ENCODE results near the gene KRT35. TPM values are rescaled to one million over a fixed set of nuclear protein-coding genes. Genes with fewer than 3 reads are reported as not detected.

Gene KRT35
- total and polyA plus RNA-seq, 10 of the 15 experiments (the other 5 are each of a cell fraction or from before 2014, with no cell fraction given), result not detected

DNA sequence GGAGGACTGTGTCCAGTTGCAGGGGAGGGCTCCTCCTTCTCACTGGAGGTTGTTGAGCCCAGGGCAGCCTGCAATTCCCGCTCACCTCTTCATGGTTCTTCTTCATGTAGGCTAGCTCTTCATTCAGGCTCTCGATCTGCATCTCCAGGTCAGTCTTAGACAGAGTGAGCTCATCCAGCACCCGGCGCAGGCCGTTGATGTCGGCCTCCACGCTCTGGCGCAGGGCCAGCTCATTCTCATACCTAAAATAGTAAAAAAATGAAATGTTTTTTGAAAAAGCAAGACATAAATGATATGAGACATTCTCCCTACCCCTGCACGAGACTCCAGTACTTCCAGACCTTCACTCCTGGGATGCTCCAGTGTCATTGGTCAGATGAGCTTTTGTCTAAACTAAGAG, 22.3 kb upstream of the KRT35 start:
- Histone ChIP-seq H4K20me1 (ENCODE audit: control insufficient read depth, insufficient read depth) (no peaks in the 10 kb centered on the region), H3K36me3 (ENCODE audit: control insufficient read depth in 2 of 2, insufficient read depth in 2 of 2, low read length in 1 of 2) (no peaks in the 10 kb centered on the region), H2AFZ (ENCODE audit: control insufficient read depth, low read depth, low read length) (no peak overlapping the region), H3K27me3 (replicated peaks in 1 of 2; ENCODE audit: control insufficient read depth in 2 of 2, insufficient read depth in 2 of 2, low read length in 1 of 2) (peaks cover 0 to 4% of the 10 kb centered on the region in 2 experiments; a peak in 2 of 4 replicates), H3K4me2 (ENCODE audit: control insufficient read depth, insufficient read depth) (no peak overlapping the region), H3K4me1 (ENCODE audit: control insufficient read depth, insufficient read depth, low read length) (no peaks in the 10 kb centered on the region), H3K9ac (ENCODE audit: control insufficient read depth, insufficient read depth, low read length) (no peak overlapping the region), H3K9me3 (replicated peaks; ENCODE audit: control insufficient read depth, insufficient read depth, low read length) (no peaks in the 10 kb centered on the region), H3K79me2 (ENCODE audit: control insufficient read depth, insufficient read depth, low read length) (no peaks in the 10 kb centered on the region), H3K27ac (ENCODE audit: control insufficient read depth, insufficient read depth) (no peak overlapping the region), H3K4me3 (no peak overlapping the region)
- RAD21 ChIA-PET (ENCODE audit: unreplicated experiment), result no interaction called here
- no peak for TF ChIP-seq CBX3 (IDR thresholded peaks at IDR 0.05; ENCODE audit: borderline replicate concordance, low read depth)
- no peak for TF ChIP-seq ZNF384 (IDR thresholded peaks at IDR 0.05; ENCODE audit: borderline replicate concordance, low read depth, low read length)
- TF ChIP-seq, protein P1, sequence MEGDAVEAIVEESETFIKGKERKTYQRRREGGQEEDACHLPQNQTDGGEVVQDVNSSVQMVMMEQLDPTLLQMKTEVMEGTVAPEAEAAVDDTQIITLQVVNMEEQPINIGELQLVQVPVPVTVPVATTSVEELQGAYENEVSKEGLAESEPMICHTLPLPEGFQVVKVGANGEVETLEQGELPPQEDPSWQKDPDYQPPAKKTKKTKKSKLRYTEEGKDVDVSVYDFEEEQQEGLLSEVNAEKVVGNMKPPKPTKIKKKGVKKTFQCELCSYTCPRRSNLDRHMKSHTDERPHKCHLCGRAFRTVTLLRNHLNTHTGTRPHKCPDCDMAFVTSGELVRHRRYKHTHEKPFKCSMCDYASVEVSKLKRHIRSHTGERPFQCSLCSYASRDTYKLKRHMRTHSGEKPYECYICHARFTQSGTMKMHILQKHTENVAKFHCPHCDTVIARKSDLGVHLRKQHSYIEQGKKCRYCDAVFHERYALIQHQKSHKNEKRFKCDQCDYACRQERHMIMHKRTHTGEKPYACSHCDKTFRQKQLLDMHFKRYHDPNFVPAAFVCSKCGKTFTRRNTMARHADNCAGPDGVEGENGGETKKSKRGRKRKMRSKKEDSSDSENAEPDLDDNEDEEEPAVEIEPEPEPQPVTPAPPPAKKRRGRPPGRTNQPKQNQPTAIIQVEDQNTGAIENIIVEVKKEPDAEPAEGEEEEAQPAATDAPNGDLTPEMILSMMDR (IDR thresholded peaks at IDR 0.05 in 2 of 3, conservative IDR thresholded peaks at IDR 0.05 in 1 of 3; ENCODE audit: control insufficient read depth in 2 of 3, extremely low read depth in 1 of 3, insufficient read depth in 1 of 3, low read depth in 3 of 3, low read length in 3 of 3), result no peak
- TF ChIP-seq, protein P2, sequence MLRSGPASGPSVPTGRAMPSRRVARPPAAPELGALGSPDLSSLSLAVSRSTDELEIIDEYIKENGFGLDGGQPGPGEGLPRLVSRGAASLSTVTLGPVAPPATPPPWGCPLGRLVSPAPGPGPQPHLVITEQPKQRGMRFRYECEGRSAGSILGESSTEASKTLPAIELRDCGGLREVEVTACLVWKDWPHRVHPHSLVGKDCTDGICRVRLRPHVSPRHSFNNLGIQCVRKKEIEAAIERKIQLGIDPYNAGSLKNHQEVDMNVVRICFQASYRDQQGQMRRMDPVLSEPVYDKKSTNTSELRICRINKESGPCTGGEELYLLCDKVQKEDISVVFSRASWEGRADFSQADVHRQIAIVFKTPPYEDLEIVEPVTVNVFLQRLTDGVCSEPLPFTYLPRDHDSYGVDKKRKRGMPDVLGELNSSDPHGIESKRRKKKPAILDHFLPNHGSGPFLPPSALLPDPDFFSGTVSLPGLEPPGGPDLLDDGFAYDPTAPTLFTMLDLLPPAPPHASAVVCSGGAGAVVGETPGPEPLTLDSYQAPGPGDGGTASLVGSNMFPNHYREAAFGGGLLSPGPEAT (IDR thresholded peaks at IDR 0.05; ENCODE audit: low read depth), result no peak
- no peak for TF ChIP-seq BACH1 (IDR thresholded peaks at IDR 0.05; ENCODE audit: borderline replicate concordance)
- TF ChIP-seq TCF3 (IDR thresholded peaks at IDR 0.05; ENCODE audit: borderline replicate concordance, insufficient read depth, low read depth, low read length), result no peak
- no peak for TF ChIP-seq ZNF24 (IDR thresholded peaks at IDR 0.05)
- no peak for TF ChIP-seq CREM (IDR thresholded peaks at IDR 0.05; ENCODE audit: low read depth)
- TF ChIP-seq, protein P3, sequence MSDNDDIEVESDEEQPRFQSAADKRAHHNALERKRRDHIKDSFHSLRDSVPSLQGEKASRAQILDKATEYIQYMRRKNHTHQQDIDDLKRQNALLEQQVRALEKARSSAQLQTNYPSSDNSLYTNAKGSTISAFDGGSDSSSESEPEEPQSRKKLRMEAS (IDR thresholded peaks at IDR 0.05; ENCODE audit: low read depth, low read length), result no peak
- TF ChIP-seq, protein P4, sequence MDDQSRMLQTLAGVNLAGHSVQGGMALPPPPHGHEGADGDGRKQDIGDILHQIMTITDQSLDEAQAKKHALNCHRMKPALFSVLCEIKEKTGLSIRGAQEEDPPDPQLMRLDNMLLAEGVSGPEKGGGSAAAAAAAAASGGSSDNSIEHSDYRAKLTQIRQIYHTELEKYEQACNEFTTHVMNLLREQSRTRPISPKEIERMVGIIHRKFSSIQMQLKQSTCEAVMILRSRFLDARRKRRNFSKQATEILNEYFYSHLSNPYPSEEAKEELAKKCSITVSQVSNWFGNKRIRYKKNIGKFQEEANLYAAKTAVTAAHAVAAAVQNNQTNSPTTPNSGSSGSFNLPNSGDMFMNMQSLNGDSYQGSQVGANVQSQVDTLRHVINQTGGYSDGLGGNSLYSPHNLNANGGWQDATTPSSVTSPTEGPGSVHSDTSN (IDR thresholded peaks at IDR 0.05; ENCODE audit: insufficient replicate concordance, low read depth, low read length), result no peak
- TF ChIP-seq, protein P5, sequence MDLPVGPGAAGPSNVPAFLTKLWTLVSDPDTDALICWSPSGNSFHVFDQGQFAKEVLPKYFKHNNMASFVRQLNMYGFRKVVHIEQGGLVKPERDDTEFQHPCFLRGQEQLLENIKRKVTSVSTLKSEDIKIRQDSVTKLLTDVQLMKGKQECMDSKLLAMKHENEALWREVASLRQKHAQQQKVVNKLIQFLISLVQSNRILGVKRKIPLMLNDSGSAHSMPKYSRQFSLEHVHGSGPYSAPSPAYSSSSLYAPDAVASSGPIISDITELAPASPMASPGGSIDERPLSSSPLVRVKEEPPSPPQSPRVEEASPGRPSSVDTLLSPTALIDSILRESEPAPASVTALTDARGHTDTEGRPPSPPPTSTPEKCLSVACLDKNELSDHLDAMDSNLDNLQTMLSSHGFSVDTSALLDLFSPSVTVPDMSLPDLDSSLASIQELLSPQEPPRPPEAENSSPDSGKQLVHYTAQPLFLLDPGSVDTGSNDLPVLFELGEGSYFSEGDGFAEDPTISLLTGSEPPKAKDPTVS (IDR thresholded peaks at IDR 0.05; ENCODE audit: low read depth, low read length), result no peak
- TF ChIP-seq BCL11A (IDR thresholded peaks at IDR 0.05; ENCODE audit: low read depth, low read length), result no peak
- no peak for TF ChIP-seq MYC (IDR thresholded peaks at IDR 0.05; ENCODE audit: insufficient read depth, insufficient read length, insufficient replicate concordance, low read length, severe bottlenecking)
- TF ChIP-seq POU2F2 (IDR thresholded peaks at IDR 0.05; ENCODE audit: borderline replicate concordance, low read depth, low read length), result no peak
- no peak for TF ChIP-seq KLF5 (IDR thresholded peaks at IDR 0.05; ENCODE audit: partially characterized antibody)
- no peak for TF ChIP-seq SMARCA5 (IDR thresholded peaks at IDR 0.05)
- no peak for TF ChIP-seq TARDBP (IDR thresholded peaks at IDR 0.05; ENCODE audit: borderline replicate concordance)
- TF ChIP-seq SP1 (IDR thresholded peaks at IDR 0.05; ENCODE audit: low read depth, low read length), result no peak
- TF ChIP-seq EZH2 (IDR thresholded peaks at IDR 0.05; ENCODE audit: borderline replicate concordance, control insufficient read depth, low read depth, low read length), result no peak
- FAIRE-seq (no peak), ATAC-seq (no peak), DNase-seq (ENCODE audit: low read depth, low spot score) (no peak)
- in situ Hi-C loops (cut with MboI) (no loop called here), intact Hi-C loops (cut with micrococcal nuclease; ENCODE audit: unreplicated experiment) (no loop called here)
- CTCF ChIA-PET, result interaction anchor here (1.9 kb wide), 1 partner anchor 16 kb away, joined by 5 read pairs; no protein-coding TSS in a partner anchor
- SMC1A ChIA-PET (ENCODE audit: uncharacterized antibody, unreplicated experiment), result no interaction called here
- WGBS (ENCODE audit: insufficient coverage, insufficient replicate concordance, low lambda C conversion rate, missing lambda C conversion rate), result 15% methylated on average over 9 of the region's 9 CpGs
- POLR2A ChIA-PET, result no interaction called here
- BruUV-seq (replicated peaks), result no TSS peak

Data from GM12878 (cell line).